ENCODE data around the gene ARMC7. TPM values are rescaled to one million over a fixed set of nuclear protein-coding genes. Genes with fewer than 3 reads are reported as not detected.
A peak's percentile ranks its signal among the peaks of the same experiment; 100 is the strongest.

Gene ARMC7
- total and polyA plus RNA-seq, 11 donors = 3.9 to 7.9 (median 5.2) TPM

- intact Hi-C loops (cut with DNase I) = no loop called here
- no peak overlapping the region for H3K27ac ChIP-seq
- H3K27me3 ChIP-seq = no peaks in the 10 kb centered on the region
- H3K36me3 ChIP-seq = peaks cover 0 to 15% (median 10%) of the 10 kb centered on the region in 9 donors
- H3K4me3 ChIP-seq = no peak overlapping the region
- TF ChIP-seq POLR2A (IDR thresholded peaks at IDR 0.05) (no peak), CTCF (IDR thresholded peaks at IDR 0.05) (no peak)
- ATAC-seq = no peak
- H3K9me3 ChIP-seq = no peaks in the 10 kb centered on the region
- DNase-seq = no peak
- WGBS, 4 donors = 91 to 93% (median 92%) methylated on average over 6 of the region's 6 CpGs
- peaks cover 0 to 41% (median 8%) of the 10 kb centered on the region in 12 donors for H3K4me1 ChIP-seq
Observed at GRCh38 chr17:75151930-75152329, 42.2 kb downstream of the ARMC7 start.

GRCh38 chr17:75152523-75152921 is 42.8 kb downstream of the ARMC7 start:
- H3K9me3 ChIP-seq = no peaks in the 10 kb centered on the region
- 87 to 91% (median 90%) methylated on average over 6 of the region's 6 CpGs for WGBS, 4 donors
- TF ChIP-seq POLR2A (IDR thresholded peaks at IDR 0.05) (no peak), CTCF (IDR thresholded peaks at IDR 0.05) (no peak)
- H3K27ac ChIP-seq = no peak overlapping the region
- peaks cover 0 to 36% (median 8%) of the 10 kb centered on the region in 12 donors for H3K4me1 ChIP-seq
- peak overlapping the region in 2 of 12 donors; percentile 91 to 92 for H3K4me3 ChIP-seq
- DNase-seq (no peak), ATAC-seq (no peak)
- H3K36me3 ChIP-seq = peaks cover 0 to 9% (median 4%) of the 10 kb centered on the region in 9 donors
- no peaks in the 10 kb centered on the region for H3K27me3 ChIP-seq
- intact Hi-C loops (cut with DNase I) = no loop called here

GRCh38 chr17:75152922-75153779 is 43.4 kb downstream of the ARMC7 start:
- TF ChIP-seq CTCF (IDR thresholded peaks at IDR 0.05) (no peak), POLR2A (IDR thresholded peaks at IDR 0.05) (no peak)
- intact Hi-C loops (cut with DNase I) = no loop called here
- Histone ChIP-seq H3K27ac (peak overlapping the region in 1 of 12 donors; percentile 87), H3K36me3 (peaks cover 0 to 3% (median 0%) of the 10 kb centered on the region in 9 donors), H3K4me3 (peak overlapping the region; percentile 58 to 96 (median 82)), H3K9me3 (no peaks in the 10 kb centered on the region), H3K4me1 (peaks cover 0 to 30% (median 8%) of the 10 kb centered on the region in 12 donors), H3K27me3 (no peaks in the 10 kb centered on the region)
- DNase-seq (peak in 1 of 5 donors; percentile 22), ATAC-seq (no peak)
- WGBS, 4 donors = 6 to 9% (median 7%) methylated on average over 28 of the region's 28 CpGs

GRCh38 chr17:75153780-75154194 is 44.0 kb downstream of the ARMC7 start:
- peak in 2 of 5 donors; percentile 22 to 30 for DNase-seq
- peak in 2 of 4 donors; percentile 3 to 7 for ATAC-seq

More at GRCh38 chr17:75153780-75154194, 44.0 kb downstream of the ARMC7 start:
- 0 to 1% (median 1%) methylated on average over 18 to 35 of the region's 35 CpGs for WGBS, 4 donors
- peak overlapping the region in 9 of 12 donors; percentile 53 to 87 (median 75) for H3K27ac ChIP-seq
- intact Hi-C loops (cut with DNase I) = loop anchor here in 1 of 10 donors (2.0 kb wide), 1 partner anchor 29 kb away; the partner anchor contains the start of gene SUMO2
- H3K27me3 ChIP-seq = no peaks in the 10 kb centered on the region
- H3K4me3 ChIP-seq = peak overlapping the region; percentile 58 to 96 (median 82)
- H3K36me3 ChIP-seq = peaks cover 0 to under 1% (median 0%) of the 10 kb centered on the region in 9 donors
- TF ChIP-seq CTCF (IDR thresholded peaks at IDR 0.05) (no peak), POLR2A (IDR thresholded peaks at IDR 0.05) (no peak)
- H3K9me3 ChIP-seq = no peaks in the 10 kb centered on the region
- peaks cover 0 to 24% (median 8%) of the 10 kb centered on the region in 12 donors for H3K4me1 ChIP-seq

Measured in heart left ventricle (tissue), 16 donors.